Smooth muscle cell (in vitro differentiated cells): ENCODE measurements around the gene MYH7B. TPM values are rescaled to one million over a fixed set of nuclear protein-coding genes. Genes with fewer than 3 reads are reported as not detected.

Source experiments
- DNase-seq: peaks from one replicate; lab custom pipeline; 2025; ENCODE audit not compliant: unreplicated experiment; lab: John Stamatoyannopoulos, UW
- H2AFZ ChIP-seq: fragments of 200-600 bp; sonication (generic); 2 replicates; pipeline ENCODE4 v1.6.0; 2016; ENCODE audit warnings: antibody characterized with exemption, low read depth, mild to moderate bottlenecking
- H3F3A ChIP-seq: fragments of 200-600 bp; sonication (generic); 2 replicates; pipeline ENCODE4 v1.6.0; 2017; ENCODE audit warnings: antibody characterized with exemption, low read depth
- H3K27ac ChIP-seq: fragments of 200-600 bp; sonication (generic); 2 replicates; pipeline ENCODE4 v1.5.1; 2016; ENCODE audit warnings: low read depth, mild to moderate bottlenecking
- H3K27me3 ChIP-seq: fragments of 200-600 bp; sonication (generic); 2 replicates; pipeline ENCODE4 v1.6.1; 2016; ENCODE audit warnings: low read depth, mild to moderate bottlenecking
- H3K36me3 ChIP-seq: fragments of 200-600 bp; sonication (generic); 2 replicates; pipeline ENCODE4 v1.5.1; 2016; ENCODE audit warnings: low read depth
- H3K4me1 ChIP-seq: fragments of 200-600 bp; sonication (generic); 2 replicates; pipeline ENCODE4 v1.5.1; 2016; ENCODE audit warnings: low read depth
- H3K4me2 ChIP-seq: fragments of 200-600 bp; sonication (generic); 2 replicates; pipeline ENCODE4 v1.6.0; 2016; ENCODE audit warnings: mild to moderate bottlenecking
- H3K4me3 ChIP-seq: fragments of 200-600 bp; sonication (generic); 2 replicates; pipeline ENCODE4 v1.5.1; 2016; ENCODE audit warnings: mild to moderate bottlenecking
- H3K79me2 ChIP-seq: fragments of 200-600 bp; sonication (generic); 2 replicates; pipeline ENCODE4 v1.6.0; 2016; ENCODE audit warnings: low read depth, mild to moderate bottlenecking
- H3K9ac ChIP-seq: fragments of 200-600 bp; sonication (generic); 2 replicates; pipeline ENCODE4 v1.6.0; 2016; ENCODE audit warnings: low read depth
- H3K9me3 ChIP-seq: fragments of 200-600 bp; sonication (generic); replicated peaks from 2 replicates; pipeline ENCODE4 v1.5.1; 2016; ENCODE audit warnings: low read depth
- H4K20me1 ChIP-seq: fragments of 200-600 bp; sonication (generic); 2 replicates; pipeline ENCODE4 v1.6.0; 2016; ENCODE audit warnings: low read depth
- CTCF ChIP-seq: fragments of 200-600 bp; sonication (generic); IDR thresholded peaks from 2 replicates; pipeline ENCODE4 v1.5.1; 2017; ENCODE audit warnings: borderline replicate concordance, mild to moderate bottlenecking, antibody characterized with exemption; ENCODE audit not compliant: insufficient read depth, poor library complexity, severe bottlenecking
- WGBS: methylation state at CpG from one replicate; pipeline ENCODE4 v1.1.7; 2016; ENCODE audit warnings: low lambda C conversion rate; 5-methylcytosine and 5-hydroxymethylcytosine counted together
- polyA plus RNA-seq: library from polyadenylated mRNA; unstranded; fragments of >200 nt; fragmentation: Nextera tagmentation; extraction: Ambion mirVana; gene quantifications from 2 replicates; pipeline ENCODE4 v1.2.1, GENCODE V29; 2016
- total RNA-seq: library from RNA; depleted of rRNA; stranded (reverse); fragments of >200 nt; gene quantifications from 2 replicates; pipeline ENCODE4 v1.2.3, GENCODE V29; 2014

MYH7B gene
- total and polyA plus RNA-seq, 2 experiments from 2014 or later = 0.67 TPM; not detected in 1

- no peak overlapping the region for H3K4me2 ChIP-seq
- H3F3A ChIP-seq = no peaks in the 10 kb centered on the region
- no peak overlapping the region for H2AFZ ChIP-seq
- H3K4me1 ChIP-seq = no peaks in the 10 kb centered on the region
- no peak for DNase-seq
- TF ChIP-seq CTCF = no peak
- H3K4me3 ChIP-seq = no peak overlapping the region
- H3K27ac ChIP-seq = no peak overlapping the region
- 98% methylated on average over 28 of the region's 28 CpGs for whole genome bisulfite sequencing
- no peaks in the 10 kb centered on the region for H3K9me3 ChIP-seq
- no peaks in the 10 kb centered on the region for H3K79me2 ChIP-seq
- H4K20me1 ChIP-seq = peaks cover 19% of the 10 kb centered on the region
- H3K27me3 ChIP-seq = no peaks in the 10 kb centered on the region
- no peaks in the 10 kb centered on the region for H3K36me3 ChIP-seq
- H3K9ac ChIP-seq = no peak overlapping the region
Measured at GRCh38 chr20:35000311-35000921, 44.7 kb downstream of the MYH7B start.

DNA sequence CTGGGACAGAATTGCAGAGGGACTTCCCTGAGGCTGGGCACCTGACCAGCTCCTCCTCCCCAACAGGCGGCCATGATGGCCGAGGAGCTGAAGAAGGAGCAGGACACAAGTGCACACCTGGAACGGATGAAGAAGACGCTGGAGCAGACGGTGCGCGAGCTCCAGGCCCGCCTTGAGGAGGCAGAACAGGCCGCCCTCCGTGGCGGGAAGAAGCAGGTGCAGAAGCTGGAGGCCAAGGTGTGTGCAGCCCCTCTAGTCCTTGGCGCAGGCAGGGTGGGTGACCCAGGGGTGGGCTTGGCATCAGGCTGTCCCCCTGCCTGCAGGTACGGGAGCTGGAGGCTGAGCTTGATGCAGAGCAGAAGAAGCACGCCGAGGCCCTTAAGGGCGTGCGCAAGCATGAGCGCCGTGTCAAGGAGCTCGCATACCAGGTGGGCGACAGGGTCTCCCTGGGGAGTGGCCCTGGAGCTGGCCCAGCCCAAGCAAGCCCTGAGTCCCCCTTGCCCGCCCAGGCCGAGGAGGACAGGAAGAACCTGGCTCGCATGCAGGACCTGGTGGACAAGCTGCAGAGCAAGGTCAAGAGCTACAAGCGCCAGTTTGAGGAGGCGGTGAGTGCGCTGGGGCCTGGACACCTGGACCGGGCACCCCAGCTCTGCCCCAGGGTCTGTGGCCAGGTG, 45.4 kb downstream of the MYH7B start:
- DNase-seq = no peak
- Histone ChIP-seq H3K27ac (no peak overlapping the region), H3K36me3 (peaks cover 2% of the 10 kb centered on the region)

GRCh38 chr20:35001596-35002362, 46.1 kb downstream of the MYH7B start:
- peaks cover 9% of the 10 kb centered on the region for H3K36me3 ChIP-seq
- H2AFZ ChIP-seq = no peak overlapping the region

More for the DNA sequence above, 45.4 kb downstream of the MYH7B start:
- no peak overlapping the region for H3K4me3 ChIP-seq
- no peak for TF ChIP-seq CTCF
- no peaks in the 10 kb centered on the region for H3K79me2 ChIP-seq
- H3K9ac ChIP-seq = no peak overlapping the region
- peaks cover 19% of the 10 kb centered on the region for H4K20me1 ChIP-seq
- H3F3A ChIP-seq = no peaks in the 10 kb centered on the region
- H3K4me1 ChIP-seq = no peaks in the 10 kb centered on the region
- WGBS = 98% methylated on average over 17 of the region's 28 CpGs
- H3K4me2 ChIP-seq = no peak overlapping the region
- no peak overlapping the region for H2AFZ ChIP-seq
- H3K9me3 ChIP-seq = no peaks in the 10 kb centered on the region
- H3K27me3 ChIP-seq = no peaks in the 10 kb centered on the region

More at GRCh38 chr20:35001596-35002362, 46.1 kb downstream of the MYH7B start:
- Histone ChIP-seq H3K9ac (no peak overlapping the region), H3K4me3 (no peak overlapping the region), H3K27me3 (no peaks in the 10 kb centered on the region), H3K4me1 (no peaks in the 10 kb centered on the region), H3F3A (no peaks in the 10 kb centered on the region), H3K4me2 (no peak overlapping the region), H3K79me2 (no peaks in the 10 kb centered on the region), H3K27ac (no peak overlapping the region), H4K20me1 (peaks cover 26% of the 10 kb centered on the region), H3K9me3 (no peaks in the 10 kb centered on the region)
- peak; percentile 13 for TF ChIP-seq CTCF
- 93% methylated on average over 13 of the region's 15 CpGs for WGBS
- DNase-seq = no peak
